Myometrial cell (primary cell): Measurements from ENCODE around the gene PIGZ. TPM values are rescaled to one million over a fixed set of nuclear protein-coding genes. Genes with fewer than 3 reads are reported as not detected.

Source experiments
- total RNA-seq: library from RNA; depleted of rRNA; stranded (reverse); fragments of >200 nt; gene quantifications from 2 replicates; pipeline ENCODE4 v1.2.3, GENCODE V29; 2015

Gene PIGZ
- 1.7 and 2.1 TPM in 2 replicates for total RNA-seq

GRCh38 chr3:196968233-196969133, at the start of gene PIGZ:
PIGZ (minus strand) TSS chr3:196968833; CDS start chr3:196952031, 16,802 bp downstream.

GRCh38 chr3:196942226-196942914, 26.3 kb downstream of the PIGZ start, which contains the start of gene NCBP2:
NCBP2 (minus strand) TSS chr3:196942528; CDS start chr3:196942503, 25 bp downstream.

Other genes with a start within 250 kb of the PIGZ start
- 27.1 and 43.8 TPM in 2 replicates for gene PAK2, start 229.0 kb downstream of the PIGZ start, total RNA-seq
- 14.1 and 24.6 TPM in 2 replicates for gene SENP5, start 100.9 kb downstream of the PIGZ start, total RNA-seq
- gene NCBP2, start 26.3 kb downstream of the PIGZ start, total RNA-seq = 57.1 and 59.0 TPM in 2 replicates
- gene MELTF, start 61.0 kb upstream of the PIGZ start, total RNA-seq = 3.7 and 3.9 TPM in 2 replicates